Activated naive CD4-positive, alpha-beta T cell treated with anti-CD3 and anti-CD28 coated beads for 36 hours (primary cell): ENCODE results near the gene SMIM17. TPM values are rescaled to one million over a fixed set of nuclear protein-coding genes. Genes with fewer than 3 reads are reported as not detected.

ENCODE experiments used
- CTCF ChIA-PET: fragments of 350-600 bp; sonication (Branson Sonifier 250); formaldehyde crosslinking; loops from one replicate; lab custom pipeline; 2021; ENCODE audit warnings: antibody characterized with exemption; lab: Charles Lee
- DNase-seq: peaks from one replicate; pipeline ENCODE4 v3.0.0-alpha.2; 2020
- H3K27ac Mint-ChIP-seq: one replicate; pipeline ENCODE4 v1.8.0; 2021; ENCODE audit warnings: mild to moderate bottlenecking, mixed read lengths
- H3K27me3 Mint-ChIP-seq: one replicate; pipeline ENCODE4 v1.8.0; 2021; ENCODE audit warnings: low read depth, mixed read lengths
- H3K36me3 Mint-ChIP-seq: one replicate; pipeline ENCODE4 v1.8.0; 2021; ENCODE audit warnings: low read depth, mixed read lengths
- H3K4me1 Mint-ChIP-seq: one replicate; pipeline ENCODE4 v1.8.0; 2021; ENCODE audit warnings: low read depth, mixed read lengths
- H3K4me3 Mint-ChIP-seq: one replicate; pipeline ENCODE4 v1.8.0; 2021; ENCODE audit warnings: mild to moderate bottlenecking, moderate library complexity, mixed read lengths
- H3K9me3 Mint-ChIP-seq: one replicate; pipeline ENCODE4 v1.8.0; 2021; ENCODE audit warnings: mixed read lengths
- intact Hi-C: fragments of 100-400 bp; cut with micrococcal nuclease; formaldehyde crosslinking; loops from one replicate; pipeline ENCODE4 v1.15.1; 2023
- total RNA-seq, 2 experiments: library from RNA; stranded (reverse); gene quantifications; one replicate each; pipeline ENCODE4 v1.2.3, GENCODE V29; 2021

Gene SMIM17
- total RNA-seq, 2 experiments from 2014 or later: not detected

GRCh38 chr19:56692206-56692895 lies 49.4 kb downstream of the SMIM17 start:
- Mint-ChIP-seq H3K4me3 (no peak overlapping the region), H3K36me3 (peaks cover 13% of the 10 kb centered on the region), H3K27me3 (no peaks in the 10 kb centered on the region), H3K9me3 (peaks cover 32% of the 10 kb centered on the region), H3K4me1 (no peaks in the 10 kb centered on the region), H3K27ac (no peak overlapping the region)
- CTCF ChIA-PET: no interaction called here
- intact Hi-C loops: no loop called here
- no peak for DNase-seq

- H3K27ac Mint-ChIP-seq: no peak overlapping the region
- no peak for DNase-seq
- CTCF ChIA-PET: no interaction called here
- H3K36me3 Mint-ChIP-seq: peaks cover 6% of the 10 kb centered on the region
- H3K4me1 Mint-ChIP-seq: no peaks in the 10 kb centered on the region
- peaks cover 33% of the 10 kb centered on the region for H3K9me3 Mint-ChIP-seq
- H3K4me3 Mint-ChIP-seq: no peak overlapping the region
- intact Hi-C loops: no loop called here
- H3K27me3 Mint-ChIP-seq: no peaks in the 10 kb centered on the region
These were observed 56.6 kb downstream of the SMIM17 start for GRCh38 chr19:56699552-56699951.

DNA sequence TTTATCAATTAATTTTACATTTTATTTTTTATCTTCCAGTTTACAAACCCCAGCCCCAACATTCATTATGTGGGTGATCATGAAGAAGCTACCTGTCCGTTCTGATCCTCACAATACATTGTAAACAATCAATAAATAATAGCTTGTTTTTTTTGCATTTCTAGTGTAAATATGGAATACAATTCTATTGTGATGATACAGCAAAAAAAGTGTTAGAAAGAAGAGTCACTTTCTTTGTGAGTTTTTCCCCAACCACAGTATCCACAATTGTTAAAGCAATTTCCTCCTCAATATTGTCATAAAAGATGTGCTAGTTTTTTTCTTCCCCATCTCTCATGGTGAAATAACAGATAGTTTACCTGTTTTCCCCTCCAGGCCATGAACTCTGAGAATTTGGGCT lies 58.9 kb downstream of the SMIM17 start:
- Mint-ChIP-seq H3K4me3 (no peak overlapping the region), H3K9me3 (peaks cover 41% of the 10 kb centered on the region), H3K36me3 (peaks cover 6% of the 10 kb centered on the region), H3K27ac (no peak overlapping the region), H3K27me3 (no peaks in the 10 kb centered on the region), H3K4me1 (no peaks in the 10 kb centered on the region)
- CTCF ChIA-PET: no interaction called here
- intact Hi-C loops: no loop called here
- no peak for DNase-seq

- no peak for DNase-seq
- Mint-ChIP-seq H3K9me3 (peaks cover 54% of the 10 kb centered on the region), H3K36me3 (peaks cover 4% of the 10 kb centered on the region), H3K27ac (no peak overlapping the region), H3K4me3 (no peak overlapping the region), H3K27me3 (no peaks in the 10 kb centered on the region), H3K4me1 (no peaks in the 10 kb centered on the region)
- intact Hi-C loops: no loop called here
- CTCF ChIA-PET: no interaction called here
These were observed 63.0 kb downstream of the SMIM17 start for GRCh38 chr19:56705939-56706338.

Other genes with a start within 250 kb of the SMIM17 start
- gene ZNF582, start 249.6 kb upstream of the SMIM17 start, total RNA-seq: 1 to 10 TPM; 1.1 to 2.2 TPM
- 1 to 10 TPM in 1 of 2 experiments, under 1 TPM in 1; 0.55 to 1.2 TPM for gene ZNF583, start 238.8 kb upstream of the SMIM17 start, total RNA-seq
- under 1 TPM; 0.29 to 0.49 TPM for gene ZNF667, start 165.8 kb upstream of the SMIM17 start, total RNA-seq
- under 1 TPM; 0.29 to 0.49 TPM for gene ZNF471, start 135.3 kb upstream of the SMIM17 start, total RNA-seq
- gene ZFP28, start 104.2 kb upstream of the SMIM17 start, total RNA-seq: 1 to 10 TPM; 2.4 to 3.2 TPM
- 1 to 10 TPM in 1 of 2 experiments, under 1 TPM in 1; 0.99 to 1.5 TPM for gene ZNF470, start 75.7 kb upstream of the SMIM17 start, total RNA-seq
- 1 to 10 TPM; 2.5 to 3.0 TPM for gene ZNF71, start 47.9 kb upstream of the SMIM17 start, total RNA-seq
- gene ZNF835, start 28.6 kb downstream of the SMIM17 start, total RNA-seq: 1 to 10 TPM in 1 of 2 experiments, under 1 TPM in 1; 0.67 to 1.3 TPM
- gene PEG3, start 197.6 kb downstream of the SMIM17 start, total RNA-seq: not detected
- not detected for gene ZIM2, start 197.6 kb downstream of the SMIM17 start, total RNA-seq